T-helper 22 cell (primary cell): Measurements from ENCODE around the gene KCND3.

Experiments used
- DNase-seq: peaks from one replicate; pipeline ENCODE4 v3.0.0-alpha.2; 2020; ENCODE audit warnings: low read depth

The KCND3 gene

DNA sequence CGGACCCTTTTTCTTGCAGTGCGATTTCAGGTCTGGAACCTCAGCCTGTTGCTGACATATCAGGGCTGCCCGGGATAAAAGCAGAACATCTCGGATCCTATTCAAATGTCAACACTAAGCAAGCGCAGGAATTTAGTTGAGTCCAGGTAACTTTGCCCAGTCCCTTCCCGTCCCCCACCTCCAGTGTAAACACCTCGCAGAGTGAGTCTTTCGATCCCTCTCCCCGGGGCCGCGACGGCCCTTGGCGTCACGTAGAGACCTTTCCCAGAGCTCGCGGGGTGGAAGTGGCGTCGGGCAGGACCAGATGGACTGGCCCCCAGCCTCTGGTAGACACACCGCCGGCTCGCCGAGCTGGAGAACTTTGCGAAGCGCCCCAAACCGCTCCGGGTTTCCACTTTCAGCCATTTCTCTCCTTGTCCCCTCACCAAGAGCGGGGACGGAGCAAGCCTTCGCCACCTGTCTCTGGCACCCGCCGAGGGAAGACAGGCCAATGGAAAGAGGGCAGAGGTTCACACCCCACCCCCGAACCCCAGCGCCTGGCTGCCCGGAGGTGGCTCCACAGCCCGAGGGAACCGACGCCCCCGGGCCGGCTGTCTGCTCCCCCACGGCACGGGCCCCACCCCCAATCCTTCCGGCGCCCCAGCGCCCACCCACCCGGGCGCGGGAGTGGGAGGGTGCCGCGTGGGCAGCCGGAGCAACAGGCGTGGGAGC is 570 bp downstream of the KCND3 start:
- DNase-seq, result no peak

DNA sequence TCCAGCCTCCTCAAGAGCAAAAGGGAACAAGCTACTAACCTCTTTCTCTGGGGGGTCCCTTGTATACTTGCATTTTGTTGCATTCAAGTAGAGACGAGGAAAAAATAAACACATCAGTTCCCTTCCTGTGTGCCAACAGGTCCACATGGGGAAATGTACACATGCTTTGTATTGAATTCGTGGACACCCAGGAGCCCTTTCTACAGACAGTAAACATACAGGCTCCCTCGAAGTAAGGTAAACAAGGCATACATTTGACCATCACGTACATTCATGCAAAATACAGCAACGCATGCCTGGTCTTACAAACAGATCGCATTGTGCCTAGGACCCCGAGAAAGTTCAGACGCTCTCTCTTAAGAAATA is 1.1 kb downstream of the KCND3 start:
- no peak for DNase-seq

DNA sequence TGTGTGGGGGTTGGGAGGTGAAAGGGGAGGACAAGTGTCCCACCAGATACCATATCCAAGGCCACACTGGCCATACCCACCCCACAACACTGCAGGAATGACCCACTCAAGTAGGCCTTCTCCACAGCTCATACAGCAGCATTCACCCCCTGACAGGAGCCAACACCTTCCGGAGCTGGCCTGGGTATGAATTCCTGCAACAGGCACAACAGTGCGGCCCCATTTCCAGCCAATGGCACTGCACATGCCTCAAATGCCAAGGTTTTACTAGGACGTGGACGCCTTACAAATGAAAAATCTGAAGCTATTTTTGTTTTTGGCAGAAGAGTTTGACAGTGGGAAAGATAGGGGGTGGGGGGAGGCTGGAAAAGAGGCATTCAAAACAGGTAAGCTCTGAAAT is 2.0 kb downstream of the KCND3 start:
- DNase-seq, result no peak

DNA sequence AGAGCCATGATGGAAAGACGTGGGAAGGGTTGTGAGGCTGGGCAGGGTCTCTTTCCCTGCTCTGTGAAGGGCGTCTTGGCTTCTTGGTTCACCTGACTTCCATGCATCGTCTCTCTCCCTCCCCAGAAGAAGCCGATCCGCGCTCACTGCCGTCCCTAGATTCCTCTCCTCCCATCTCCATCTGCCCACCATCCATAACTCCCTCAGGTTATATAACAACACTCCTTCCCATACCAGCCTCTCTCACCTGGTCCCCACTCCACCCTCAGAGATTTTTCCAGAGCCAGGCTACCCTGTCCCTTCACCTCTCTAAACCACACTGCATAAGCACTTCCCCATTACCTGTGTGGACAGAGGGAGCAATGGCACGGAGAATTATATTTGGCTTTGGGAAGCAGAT is 6.0 kb downstream of the KCND3 start:
- no peak for DNase-seq

DNA sequence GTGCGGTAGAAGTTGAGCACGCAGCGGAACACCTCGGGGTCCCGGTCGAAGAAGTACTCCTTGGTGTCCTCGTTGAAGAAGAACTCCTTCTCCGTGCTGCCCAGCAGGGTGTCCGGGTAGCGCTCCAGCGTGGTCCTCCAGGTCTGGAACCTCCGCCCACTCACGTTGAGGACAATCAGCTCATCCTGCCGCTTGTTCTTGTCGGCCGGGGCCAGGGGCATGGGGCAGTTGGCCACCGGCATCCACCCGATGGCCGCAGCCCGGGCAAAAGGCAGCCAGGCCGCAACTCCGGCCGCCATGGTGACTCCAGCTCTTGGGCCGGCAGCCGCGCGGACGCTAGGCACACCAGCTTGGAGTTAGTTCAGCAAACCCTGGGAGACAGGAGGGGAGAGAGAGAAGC is 7.0 kb downstream of the KCND3 start:
- DNase-seq, result no peak

DNA sequence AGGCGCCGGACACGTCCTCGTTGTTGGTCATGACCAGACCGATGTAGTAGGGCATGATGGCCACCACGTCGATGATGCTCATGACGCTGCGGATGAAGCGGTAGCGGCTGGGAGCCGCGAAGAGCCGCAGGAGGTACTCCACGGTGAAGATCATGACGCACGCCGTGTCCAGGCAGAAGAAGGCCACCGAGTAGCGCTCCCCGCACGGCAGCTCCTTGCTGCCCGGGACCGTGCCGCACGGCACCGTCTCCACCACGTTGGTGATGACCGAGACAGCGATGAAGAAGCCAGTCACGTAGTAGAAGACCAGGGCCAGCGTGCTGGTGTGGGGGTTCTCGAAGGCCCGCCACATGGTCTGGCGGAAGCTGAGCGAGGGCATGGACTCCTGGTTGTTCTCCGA is 7.6 kb downstream of the KCND3 start:
- no peak for DNase-seq

DNA sequence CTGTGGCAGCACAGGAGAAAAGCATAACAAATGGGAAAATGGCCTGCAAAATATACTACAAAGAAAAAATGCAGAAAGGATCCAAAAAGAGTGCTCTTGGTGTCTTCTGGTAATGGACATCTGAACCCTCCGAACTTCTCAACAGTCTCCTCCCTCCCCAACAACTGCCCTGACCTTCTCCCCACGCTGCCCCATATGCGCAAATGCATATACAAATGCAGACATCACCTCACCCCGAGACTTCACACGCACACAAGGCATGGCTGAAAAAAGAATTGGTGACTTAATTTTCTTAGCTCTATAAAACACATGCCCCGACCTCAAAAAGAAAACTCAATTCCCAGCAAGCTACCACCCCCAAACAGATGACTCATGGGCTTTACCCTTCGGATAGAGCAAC is 8.4 kb downstream of the KCND3 start:
- no peak for DNase-seq

DNA sequence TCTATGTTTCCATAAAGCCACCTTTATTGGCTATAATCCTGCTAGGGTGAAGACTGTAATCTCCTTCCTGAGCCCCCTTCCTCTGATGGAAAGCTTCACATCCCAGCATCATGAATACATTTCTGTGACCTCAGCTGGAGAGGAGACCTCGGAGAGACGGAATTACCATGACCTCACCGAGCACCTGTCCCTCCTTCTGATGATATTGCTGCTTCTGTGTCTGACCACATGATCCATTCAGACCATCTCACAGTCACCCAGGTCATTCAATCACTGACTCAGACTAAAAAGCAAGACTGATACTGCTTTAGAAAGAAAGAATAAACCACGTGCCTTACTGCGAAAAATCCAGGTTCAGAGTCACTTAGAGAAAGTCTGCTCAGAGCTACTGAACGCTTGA is 8.8 kb downstream of the KCND3 start:
- DNase-seq, result no peak

DNA sequence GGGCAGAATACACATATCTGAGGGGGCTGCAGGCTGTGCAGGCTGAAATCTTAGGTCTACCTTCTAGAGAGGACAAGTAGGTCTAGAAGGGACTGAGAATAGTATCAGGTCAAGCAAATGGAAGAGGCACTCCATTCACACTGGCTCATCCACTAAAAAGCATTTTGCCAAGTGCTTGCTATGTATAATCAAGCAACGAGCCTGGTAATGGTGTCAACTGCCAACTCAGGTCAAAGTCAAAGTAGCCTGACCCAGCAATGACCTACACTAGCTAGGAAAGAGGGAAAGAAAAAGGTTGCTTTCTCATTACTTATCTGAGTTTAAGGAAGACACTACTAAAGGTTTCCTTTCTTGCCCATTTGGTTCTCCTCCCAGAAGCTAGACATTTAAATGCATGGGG is 10.8 kb downstream of the KCND3 start:
- no peak for DNase-seq

DNA sequence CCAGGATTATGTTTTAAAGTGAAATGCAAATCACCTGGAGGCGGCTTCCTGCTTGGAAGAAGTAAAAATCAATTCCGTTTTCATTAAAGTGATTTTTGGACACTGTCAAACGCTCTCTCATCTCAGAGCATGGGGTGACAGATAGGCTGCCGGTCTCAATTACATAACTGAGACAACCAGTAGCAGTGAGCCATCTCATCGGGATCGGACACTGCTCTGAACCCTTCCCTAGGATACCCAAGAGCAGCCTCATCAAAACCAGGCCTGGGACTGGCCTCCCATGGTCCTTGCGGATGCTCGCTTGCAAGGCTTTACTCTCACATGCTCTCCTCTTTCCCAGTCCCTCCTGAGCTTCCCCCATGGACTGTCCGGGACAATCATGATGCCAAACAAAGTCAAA is 12.1 kb downstream of the KCND3 start:
- no peak for DNase-seq

DNA sequence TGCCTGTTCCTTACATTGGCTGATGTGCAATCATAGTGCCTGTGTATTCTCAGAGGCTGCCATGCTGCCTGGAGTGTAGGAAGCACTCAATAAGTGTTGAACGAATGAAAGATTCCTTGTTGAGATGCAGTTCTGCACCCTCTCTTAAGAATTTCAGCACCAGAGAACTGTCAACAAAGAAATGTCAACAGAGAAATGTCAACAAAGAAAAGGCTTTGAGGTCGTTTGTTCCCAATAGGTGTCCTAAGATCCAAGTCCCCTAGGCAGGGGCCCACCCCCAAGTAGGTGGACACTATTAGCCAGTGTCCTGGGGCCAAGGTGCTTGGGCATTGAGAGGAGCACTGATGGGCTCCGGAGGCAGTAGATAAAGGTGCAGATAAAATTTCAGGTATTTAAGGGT is 12.6 kb downstream of the KCND3 start:
- DNase-seq, result no peak

DNA sequence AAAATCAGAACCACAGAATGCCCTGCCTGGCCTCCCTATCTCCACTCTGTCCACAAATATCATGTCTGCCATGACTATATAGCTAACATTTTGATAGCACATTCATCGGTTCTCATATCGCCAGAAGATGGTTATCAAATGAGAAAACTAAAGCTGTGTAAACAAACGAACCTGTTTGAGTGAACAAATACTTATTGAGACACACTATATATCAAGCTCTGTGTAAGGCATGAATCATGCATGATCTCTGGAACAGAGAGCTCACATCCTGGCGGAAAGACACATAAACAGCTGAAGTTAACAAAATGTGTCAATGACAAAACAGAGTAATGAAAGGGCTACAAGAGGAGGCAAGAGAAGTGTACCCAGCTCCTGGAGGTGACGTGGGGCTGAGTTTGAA is 13.1 kb downstream of the KCND3 start:
- no peak for DNase-seq

DNA sequence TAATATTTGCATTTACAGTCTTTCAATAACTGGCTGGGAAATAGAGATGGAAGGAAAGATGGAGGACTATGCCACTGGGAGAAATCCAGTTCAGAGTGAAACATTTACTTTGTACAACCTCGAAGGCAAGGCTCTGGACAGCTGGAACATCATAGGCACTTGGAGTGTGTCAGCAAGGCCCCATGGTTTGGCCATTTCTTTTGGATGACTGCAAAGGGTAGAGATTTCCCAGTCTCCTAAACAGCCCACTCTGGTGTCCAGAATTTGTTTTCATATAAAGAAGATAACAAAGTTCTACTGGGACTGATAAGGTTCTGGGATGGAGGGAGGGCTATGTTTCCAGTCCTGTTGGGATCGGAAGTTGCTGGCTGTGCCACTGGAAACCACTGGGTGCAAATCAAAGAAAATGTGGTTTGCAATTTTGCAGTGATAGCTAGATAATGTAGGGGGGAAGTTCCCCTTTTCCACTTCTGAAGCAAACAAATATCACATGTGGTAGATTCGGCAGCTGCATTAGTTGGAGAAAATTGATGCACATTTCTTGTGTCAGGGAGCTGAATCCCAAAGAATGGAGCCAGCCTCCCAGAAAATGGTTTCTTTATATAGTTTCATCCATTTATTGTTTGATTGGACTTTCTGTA is 16.2 kb downstream of the KCND3 start:
- no peak for DNase-seq

DNA sequence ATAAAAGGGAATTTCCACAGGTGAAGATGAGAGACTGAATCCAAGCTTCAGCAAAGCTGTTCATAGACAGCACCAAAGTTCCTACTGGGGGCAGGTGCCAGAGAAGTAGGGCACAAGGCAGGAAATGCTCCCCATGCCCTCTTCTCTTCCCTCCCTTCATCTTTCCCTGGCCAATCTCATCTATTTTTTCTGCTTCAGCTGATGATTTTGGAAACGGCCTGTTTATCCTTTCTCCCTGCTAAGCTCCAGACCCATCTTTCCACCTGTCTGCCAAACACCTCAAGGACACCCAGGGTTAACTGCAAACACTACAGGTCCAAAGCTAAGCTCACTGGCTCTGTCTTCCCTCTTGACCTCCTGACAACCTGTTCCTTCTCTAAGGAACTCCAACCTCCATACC is 18.1 kb downstream of the KCND3 start:
- no peak for DNase-seq

DNA sequence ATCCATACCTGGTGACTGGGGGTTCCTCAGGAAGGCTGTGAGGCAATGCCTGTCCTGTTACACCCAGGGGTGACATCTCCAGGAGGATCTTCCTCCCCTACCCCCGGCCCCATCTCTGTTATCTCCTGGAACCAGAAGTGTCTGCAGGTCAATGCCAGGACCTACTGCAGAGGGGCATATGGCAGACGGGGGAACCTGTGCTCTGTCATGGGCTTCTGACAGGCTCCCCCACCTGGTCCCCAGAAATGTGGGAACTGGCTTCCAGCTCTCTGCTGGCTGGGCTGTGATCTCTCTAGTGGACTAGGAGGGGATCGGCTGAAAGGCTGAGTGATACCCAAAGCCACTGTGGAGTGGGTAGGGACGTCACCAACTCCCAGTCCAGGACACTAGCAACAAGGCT is 21.0 kb downstream of the KCND3 start:
- no peak for DNase-seq

DNA sequence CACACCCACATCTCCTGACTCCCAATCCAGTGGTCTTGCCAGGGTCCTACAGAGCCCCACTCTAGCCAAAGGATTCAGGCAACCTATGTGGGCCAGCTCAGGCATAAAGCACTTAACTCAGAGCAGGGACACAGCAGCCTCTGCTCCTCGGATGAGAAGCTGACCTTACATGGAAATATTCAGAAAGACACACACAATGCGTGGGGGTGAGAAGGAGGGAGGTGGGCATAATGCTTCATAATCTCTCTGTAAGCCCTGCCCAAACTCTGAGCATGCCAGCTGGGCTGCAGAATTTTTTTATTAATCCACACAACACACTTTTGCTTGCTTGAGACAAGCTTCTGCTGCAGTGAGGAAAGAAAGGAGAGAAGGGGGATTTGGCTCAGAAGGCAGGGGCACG is 21.6 kb downstream of the KCND3 start:
- DNase-seq, result no peak

DNA sequence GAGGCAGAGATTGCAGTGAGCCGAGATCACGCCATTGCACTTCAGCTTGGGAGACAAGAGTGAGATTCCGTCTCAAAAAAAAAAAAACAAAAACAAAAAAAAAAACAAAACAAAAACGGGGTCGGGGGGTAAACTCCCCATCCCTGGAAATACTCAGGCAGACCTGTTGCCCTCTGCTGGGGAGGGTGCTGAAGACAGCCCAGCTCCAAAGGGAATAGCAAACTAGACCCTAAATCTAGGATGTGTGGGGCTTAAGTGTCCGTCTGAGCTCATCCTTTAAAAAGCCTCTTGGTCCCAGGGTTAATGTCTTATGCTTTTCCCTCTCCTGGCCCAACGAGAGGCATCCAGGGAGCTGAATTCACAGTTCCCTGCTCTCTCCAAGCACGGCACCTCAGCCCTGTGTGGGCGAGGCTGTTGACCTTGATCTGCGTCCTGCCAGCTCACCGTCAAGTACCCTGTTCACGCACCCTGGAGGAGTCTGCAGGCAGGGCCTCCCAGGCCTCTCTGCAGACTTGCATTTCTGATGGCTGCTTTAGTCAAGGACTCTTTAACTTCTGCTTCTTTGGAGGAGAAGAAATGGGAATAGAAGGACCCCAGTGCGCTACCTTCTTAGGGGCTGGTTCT is 22.3 kb downstream of the KCND3 start:
- no peak for DNase-seq

DNA sequence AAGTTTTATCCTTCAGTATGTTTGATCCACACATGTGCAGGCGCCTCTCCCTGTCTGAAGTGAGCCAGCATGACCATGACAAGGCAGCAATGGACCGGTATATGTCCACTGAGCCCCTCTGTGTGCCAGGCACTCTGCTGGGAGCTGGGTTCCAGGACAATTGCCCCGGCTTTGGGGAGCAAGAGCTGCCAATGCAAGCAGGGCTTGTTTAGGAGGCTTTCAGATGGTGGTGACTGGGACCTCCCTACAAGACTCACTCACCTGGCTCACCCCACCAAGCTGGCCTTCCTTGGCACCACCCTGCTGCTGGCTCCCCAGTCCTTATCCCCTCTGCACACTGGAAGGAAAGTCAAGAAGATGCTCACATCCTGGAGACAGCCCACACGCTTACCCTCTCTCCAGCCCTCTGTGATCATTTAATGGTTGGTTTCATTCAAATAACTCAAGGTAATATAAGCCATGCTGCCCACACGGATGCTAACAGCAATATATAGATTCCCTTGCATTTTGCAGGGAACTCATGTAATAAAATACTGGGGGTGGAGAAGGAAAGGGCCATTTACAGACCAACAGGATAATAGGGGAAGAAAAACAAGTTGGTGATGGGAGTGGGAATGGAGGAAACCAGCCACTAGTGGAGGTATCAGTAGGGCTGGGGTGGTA is 23.6 kb downstream of the KCND3 start:
- no peak for DNase-seq

DNA sequence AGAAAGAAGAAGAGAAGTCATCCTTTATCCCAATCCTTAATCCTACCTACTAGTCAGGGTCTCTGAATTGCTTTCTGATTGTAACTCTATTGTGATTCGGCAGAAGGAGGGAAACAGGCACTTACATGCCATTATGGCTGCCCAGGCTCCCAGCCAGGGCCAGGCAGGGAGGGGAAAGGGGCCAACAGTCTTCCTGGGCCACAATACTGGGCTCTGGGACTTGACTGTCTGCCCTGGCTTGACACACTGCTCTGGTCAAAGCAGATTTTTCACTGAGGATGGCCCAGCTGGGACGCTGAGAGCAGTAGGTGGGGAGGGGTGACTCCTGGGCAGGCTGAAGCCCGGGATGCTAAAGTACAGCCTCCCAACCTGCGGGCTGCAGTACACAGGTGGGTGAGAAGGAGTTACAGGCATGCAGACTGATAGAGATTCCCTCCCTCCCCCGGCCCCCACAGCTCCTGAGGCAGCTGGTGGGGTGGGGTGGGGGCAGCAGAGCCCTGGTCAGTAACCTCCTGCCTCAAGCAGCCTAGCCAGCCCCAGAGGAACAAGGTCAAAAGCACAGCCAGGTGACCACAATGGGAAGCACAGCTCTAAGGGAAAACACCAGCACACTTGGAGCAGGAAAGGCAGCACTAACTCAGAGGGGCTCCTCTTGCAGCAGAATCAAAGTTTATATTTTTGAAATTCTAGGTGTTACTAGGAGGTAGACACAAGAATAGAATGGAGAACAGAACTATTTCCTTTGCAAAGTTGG is 25.3 kb downstream of the KCND3 start:
- no peak for DNase-seq

DNA sequence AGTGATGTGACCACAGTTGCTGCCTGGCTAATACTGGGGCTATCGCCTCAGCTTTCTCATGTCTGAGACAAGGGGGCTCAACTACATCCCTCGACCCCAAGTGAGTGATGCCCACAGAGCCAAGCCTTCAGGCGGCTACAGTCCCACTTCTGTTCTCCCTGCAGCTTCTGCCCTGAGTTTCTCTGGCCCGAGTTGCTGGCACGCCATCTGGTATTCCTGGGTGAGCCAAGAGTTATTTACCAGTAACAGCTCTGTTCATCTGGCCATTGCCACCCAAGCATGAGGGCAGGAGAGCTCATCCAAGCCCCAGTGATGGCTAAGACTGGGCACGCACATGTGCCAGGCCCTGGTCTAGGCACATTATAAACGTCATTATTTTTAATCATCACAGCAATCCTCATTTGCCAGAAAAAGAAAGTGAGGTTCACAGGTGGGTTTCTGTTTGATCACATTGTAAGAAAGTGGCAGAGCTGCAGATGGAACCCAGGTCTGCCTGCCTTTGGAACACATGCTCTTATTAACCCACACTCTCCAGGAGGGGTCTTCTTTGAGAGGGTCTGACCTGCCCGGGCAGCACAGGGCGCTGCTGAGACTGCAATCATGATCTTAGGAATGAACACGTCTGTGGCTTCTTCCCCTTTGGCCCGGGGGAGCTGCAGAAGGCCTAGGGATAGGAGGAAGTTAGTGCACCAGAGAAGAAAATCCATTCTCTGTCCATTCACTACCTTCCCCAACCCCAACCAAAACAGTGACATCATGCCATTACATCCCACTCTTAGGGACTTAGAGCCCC is 27.5 kb downstream of the KCND3 start:
- DNase-seq, result no peak

DNA sequence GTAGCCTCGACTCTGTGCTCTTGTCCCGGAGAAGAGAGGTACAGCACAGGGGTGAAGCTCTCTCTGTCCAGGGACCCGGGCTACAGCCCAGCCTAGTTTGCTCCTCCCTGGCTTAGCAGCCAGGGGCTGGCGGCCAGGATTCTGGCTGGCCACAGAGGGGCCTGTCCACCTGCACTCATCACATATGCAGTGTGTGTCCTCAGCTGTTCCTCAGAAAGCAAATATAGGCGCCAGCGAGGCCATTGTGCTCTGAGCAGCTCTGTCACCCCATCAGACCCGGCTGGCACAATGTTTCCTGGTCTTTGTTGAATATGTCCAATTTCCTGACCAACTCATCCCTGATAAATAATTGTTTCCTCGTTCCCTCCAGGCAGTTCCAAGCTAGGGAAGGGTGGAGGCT is 28.5 kb downstream of the KCND3 start:
- DNase-seq, result no peak

DNA sequence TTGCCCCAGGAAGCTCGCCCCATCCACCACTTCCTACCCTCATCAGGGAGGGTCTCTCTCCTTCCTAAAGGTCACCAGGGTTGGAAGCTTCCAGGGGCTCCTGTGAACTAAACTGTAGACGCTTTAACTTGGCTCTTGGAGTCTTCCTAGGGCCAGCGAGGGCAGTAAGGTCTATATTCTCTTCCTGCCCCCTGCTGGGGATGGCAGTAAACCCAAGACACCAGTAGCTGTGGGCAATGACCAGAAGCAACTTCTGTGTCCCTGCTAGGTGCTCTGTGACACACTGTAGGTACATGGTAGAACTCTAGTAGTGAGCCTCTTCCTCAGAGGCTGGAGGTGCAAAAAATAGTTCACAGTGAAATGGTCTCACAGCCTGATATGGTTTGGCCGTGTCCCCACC is 30.0 kb downstream of the KCND3 start:
- DNase-seq, result no peak
